ENCODE results near the gene ODAD4.
"Not testable (repeated sequence)": the region's sequence is repeated elsewhere in the genome, so short reads cannot be mapped to it uniquely, and the experiment has no call there.

Gene ODAD4

DNA sequence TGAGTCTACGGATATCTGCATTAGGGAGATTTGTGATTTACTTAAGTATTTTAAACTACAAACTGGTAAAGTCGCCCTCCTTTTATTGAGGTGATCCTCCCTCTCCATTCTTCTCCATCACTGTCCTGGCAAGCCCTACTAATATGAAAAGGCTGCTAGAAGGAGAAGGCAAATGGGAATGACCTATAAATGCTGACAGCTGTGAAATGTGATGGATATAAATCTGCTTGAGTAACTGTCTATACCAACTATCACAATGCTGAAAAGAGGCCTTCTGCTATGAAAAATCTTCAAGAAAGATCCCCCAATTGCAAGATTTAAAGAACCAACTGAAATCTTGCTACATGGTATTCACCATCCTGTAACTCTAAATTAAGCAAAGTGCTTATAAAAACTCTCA is 71.3 kb downstream of the ODAD4 start:
- DNase-seq (ENCODE audit: low read depth in 2 of 2): no peak

DNA sequence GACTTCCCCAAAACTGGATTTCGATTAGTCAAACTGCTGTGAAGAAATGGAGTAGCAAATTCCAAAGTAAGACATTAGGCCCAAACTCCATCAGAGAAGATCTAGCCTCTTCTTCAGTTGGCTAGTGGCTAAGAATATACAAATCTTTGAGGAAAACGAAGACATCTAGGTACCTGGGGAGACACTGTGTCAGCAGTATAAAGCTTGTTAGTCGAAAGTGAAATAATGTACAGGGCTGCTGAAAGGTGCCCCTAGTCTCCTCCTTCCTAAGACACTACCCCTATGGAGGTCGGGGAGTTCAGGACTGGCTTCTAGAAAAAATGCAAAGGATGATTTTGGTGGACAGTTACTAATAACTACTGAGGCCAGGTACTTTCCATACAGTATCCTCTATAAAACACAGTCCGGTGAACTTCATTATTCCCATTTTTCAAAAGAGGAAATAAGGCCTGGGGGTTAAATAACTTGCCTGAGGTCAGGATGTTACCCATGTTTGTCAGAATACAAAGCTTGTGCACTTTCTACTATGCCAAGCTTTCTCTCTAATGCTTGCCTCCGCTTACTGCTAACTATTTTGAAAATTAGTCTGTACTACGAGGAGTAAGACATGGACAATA is 71.9 kb downstream of the ODAD4 start:
- DNase-seq (ENCODE audit: low read depth in 2 of 2): no peak

DNA sequence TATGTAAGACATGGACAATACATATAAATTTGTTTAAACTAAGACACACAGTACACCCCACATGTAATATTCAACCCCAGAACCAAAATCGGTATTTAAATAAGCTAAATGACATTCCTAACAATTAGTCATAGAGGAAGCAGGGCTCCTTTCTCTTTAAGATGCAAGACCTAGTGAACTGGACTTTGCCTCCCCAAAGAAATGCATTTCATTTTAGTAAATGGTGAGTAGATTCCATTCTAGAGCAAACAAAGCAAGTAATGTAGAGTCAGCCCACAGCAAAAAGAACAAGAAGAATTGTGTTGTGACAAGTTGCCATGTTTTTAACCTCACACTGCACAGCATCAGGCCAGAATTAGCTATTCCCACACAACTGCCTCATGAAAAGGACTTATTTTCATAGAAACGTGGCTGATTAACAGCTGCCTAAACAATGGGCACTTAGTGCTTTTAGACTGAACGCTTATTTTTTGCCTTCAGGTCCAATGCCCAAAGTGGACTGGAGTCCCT is 72.4 kb downstream of the ODAD4 start:
- no peak for DNase-seq (ENCODE audit: low read depth in 2 of 2)

DNA sequence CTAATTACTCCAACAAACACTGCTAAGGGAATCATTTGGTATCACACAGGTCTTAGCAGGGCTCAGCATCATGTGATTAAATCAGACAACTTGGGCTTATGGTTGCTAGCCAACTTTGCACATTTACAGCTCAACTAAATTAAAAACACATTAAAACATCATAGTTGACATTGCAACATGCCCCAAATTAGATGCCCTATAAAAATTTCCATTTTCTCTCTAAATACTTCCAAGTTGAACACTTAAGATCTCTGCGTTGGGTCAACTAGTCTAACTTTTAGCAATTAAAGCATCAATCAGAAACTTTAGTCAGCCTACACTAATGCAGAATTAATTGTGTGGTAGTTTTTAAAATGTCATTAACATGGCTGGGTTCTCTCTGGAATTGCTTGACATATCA is 74.7 kb downstream of the ODAD4 start:
- no peak for DNase-seq (ENCODE audit: low read depth in 2 of 2)

DNA sequence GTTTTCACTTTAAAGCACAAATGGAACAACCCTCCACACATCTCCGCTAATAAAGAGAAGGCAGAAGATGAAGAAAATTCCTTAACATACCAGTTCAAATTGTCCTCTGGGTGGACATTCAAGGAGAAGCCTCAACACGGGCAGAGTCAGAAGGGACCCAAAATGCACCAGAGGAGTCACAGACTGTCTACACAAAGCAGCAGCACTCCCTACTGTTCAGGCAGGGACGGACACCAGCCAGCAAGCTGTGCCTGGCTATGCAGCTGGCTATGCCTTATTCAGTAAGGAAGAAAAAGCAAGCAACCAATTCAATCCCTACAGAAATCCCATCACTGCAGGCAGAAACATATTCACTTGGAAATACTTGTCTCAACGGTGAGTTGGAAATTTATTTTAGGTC is 78.8 kb downstream of the ODAD4 start:
- no peak for DNase-seq (ENCODE audit: low read depth in 2 of 2)

GRCh38 chr17:42010266-42010680 is 79.9 kb downstream of the ODAD4 start:
- DNase-seq (ENCODE audit: low read depth in 2 of 2): not testable (repeated sequence)

GRCh38 chr17:42010898-42011516 is 80.6 kb downstream of the ODAD4 start:
- DNase-seq (ENCODE audit: low read depth in 2 of 2): no peak

GRCh38 chr17:42012363-42012762 is 81.9 kb downstream of the ODAD4 start:
- DNase-seq (ENCODE audit: low read depth in 2 of 2): not testable (repeated sequence)

DNA sequence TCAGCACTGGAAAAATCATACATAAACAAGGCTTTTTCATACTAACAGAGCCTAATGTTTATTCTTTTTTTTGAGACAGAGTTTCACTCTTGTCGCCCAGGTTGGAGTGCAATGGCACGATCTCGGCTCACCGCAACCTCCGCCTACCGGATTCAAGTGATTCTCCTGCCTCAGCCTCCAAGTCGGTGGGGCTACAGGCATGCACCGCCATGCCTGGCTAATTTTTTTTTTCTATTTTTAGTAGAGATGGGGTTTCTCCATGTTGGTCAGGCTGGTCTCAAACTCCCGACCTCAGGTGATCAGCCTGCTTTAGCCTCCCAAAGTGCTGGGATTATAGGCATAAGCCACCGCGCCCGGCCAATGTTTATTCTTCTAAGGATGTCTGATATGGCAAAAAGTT is 83.3 kb downstream of the ODAD4 start:
- DNase-seq (ENCODE audit: low read depth in 2 of 2): not testable (repeated sequence)
